CD1c-positive myeloid dendritic cell (primary cell): ENCODE data around the gene ENDOU.

ENCODE experiments used
- DNase-seq: peaks from one replicate; pipeline ENCODE4 v3.0.0-alpha.2; 2016; ENCODE audit errors: extremely low spot score

The ENDOU gene, protein sequence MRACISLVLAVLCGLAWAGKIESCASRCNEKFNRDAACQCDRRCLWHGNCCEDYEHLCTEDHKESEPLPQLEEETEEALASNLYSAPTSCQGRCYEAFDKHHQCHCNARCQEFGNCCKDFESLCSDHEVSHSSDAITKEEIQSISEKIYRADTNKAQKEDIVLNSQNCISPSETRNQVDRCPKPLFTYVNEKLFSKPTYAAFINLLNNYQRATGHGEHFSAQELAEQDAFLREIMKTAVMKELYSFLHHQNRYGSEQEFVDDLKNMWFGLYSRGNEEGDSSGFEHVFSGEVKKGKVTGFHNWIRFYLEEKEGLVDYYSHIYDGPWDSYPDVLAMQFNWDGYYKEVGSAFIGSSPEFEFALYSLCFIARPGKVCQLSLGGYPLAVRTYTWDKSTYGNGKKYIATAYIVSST

GRCh38 chr12:47725091-47725772 lies at the start of gene ENDOU:
TSS of gene ENDOU (minus strand) at chr12:47725490. CDS start at chr12:47725413, 77 bp downstream.
- DNase-seq: no peak

GRCh38 chr12:47774663-47775062 lies 49.4 kb upstream of the ENDOU start:
- DNase-seq: no peak

- DNase-seq: no peak
These were observed 48.7 kb upstream of the ENDOU start for GRCh38 chr12:47773858-47774580.

DNA sequence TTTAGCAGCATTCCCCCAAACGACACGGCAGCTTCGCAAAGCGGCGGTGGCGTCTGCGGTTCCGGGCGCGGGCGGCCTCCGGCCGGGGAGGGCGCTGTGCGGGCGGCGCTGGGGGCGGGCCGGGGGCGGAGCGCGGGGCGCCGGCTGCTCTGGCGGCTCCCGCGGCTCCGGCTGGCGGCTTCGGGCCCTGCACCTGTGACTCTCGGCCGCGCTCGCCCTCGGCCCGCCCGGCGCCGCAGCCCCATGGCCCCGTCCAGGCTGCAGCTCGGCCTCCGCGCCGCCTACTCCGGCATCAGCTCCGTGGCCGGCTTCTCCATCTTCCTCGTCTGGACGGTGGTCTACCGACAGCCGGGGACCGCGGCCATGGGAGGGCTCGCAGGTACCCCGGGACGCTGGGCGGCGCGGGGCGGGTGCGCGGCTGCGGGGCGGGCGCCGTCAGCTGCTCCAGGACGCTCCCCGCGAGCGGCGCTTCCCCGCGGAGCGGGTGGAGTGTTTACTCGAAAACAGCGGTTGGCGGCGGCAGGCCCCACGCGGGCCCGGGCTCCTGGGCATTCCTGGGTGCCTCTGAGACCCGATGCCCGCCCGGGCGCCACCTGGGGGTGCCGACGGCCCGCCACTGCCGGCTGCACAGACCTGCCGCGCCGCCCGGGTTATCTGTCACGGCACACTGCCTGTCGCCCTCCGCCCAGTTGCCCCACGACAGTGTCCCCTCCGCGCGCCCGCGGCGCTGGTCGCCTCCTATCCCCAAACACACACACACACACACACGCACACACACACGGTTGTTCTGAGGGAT lies 48.0 kb upstream of the ENDOU start, which contains the start of gene SLC48A1:
TSS of gene SLC48A1 (plus strand) at position 177 of the 796 bp plus-strand sequence. CDS start at position 244, 67 bp downstream.
- peak; percentile 61 for DNase-seq

DNA sequence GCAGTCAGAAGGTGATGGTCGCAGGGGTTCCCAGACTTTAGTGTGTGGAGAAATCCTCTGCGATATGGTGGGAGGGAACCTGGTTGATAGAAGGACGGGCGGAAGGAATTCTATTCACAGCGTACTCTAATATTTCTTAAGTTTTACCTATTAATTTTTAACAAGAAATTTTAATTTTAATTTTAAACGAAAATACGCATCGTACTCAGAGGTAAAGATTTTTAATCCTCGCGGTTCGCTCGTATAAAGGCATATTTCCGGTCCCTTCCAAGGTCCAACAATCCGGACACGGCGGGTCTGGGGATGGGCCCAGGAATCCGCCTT lies 47.4 kb upstream of the ENDOU start:
- no peak for DNase-seq

DNA sequence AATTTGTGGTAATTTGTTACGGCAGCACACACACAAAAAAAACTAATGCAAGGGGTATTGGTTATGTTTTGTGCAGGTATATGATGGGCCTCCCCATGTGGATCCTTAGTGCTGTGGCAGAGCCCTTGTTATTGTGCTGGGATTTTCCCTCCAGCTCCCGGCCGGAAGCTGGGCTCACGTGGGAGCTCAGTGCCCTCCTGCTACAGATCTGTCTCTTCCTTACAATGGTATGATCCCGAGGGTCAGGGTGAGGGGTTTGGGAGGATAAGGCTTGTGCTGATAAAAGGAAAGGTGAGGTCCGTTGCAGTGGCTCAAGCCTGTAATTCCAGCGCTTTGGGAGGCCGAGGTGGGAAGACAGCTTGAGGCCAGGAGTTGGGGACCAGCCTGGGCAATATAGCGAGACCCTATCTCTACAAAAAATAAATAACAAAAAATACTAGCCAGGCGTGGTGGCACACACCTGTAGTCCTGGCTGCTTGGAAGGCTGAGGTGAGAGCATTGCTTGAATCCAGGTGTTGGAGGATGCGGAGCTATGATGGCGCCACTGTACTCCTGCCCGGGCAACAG lies 46.9 kb upstream of the ENDOU start:
- DNase-seq: no peak

DNA sequence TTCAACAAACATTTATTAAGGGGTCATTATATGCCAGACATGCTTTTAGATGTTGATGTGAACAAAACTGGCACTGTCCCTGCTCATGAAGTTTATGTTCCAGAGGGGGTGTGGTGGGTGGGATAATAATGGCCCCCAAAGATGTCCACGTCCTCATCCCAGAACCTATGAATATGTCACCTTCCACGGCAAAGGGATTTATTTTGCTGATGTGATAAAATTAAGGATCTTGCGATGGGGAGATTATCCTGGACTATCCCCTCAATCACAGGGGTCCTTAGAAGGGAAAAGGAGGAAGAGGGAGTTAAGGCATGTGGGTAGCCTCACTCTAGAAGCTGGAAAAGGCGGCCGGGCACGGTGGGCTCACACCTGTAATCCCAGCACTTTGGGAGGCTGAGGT lies 46.0 kb upstream of the ENDOU start:
- DNase-seq: no peak

DNA sequence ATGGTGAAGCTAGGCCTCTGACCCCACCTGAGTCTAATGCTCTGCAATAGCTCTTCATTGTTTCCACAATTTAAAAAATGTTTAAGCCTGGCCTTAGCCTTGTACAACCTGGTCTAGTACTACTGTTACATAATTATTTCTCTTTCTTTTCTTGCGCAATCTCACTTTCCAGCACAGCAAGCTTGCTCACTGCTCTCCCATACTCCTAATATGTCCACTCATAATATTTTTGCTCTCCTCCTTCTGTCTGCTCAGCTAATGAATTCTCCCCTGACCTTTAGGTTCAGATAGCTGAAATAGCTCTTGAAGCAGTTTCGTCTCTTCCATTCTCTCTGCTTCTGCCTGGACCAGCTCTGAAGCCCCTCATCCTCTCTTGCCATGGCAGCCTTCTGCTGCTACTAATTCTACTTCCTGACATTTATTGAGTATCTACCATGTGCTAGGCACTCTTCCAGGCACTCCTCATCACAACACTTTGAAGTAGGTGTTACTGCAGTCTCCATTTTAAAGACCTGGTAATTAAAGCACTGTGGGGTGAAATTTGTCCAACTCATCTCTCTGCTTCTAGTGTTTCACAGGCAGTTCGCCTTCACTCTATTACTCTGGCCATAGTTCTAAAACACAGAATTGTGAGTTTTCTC lies 44.9 kb upstream of the ENDOU start:
- DNase-seq: peak; percentile 29

GRCh38 chr12:47769234-47770085 lies 44.2 kb upstream of the ENDOU start:
- no peak for DNase-seq

DNA sequence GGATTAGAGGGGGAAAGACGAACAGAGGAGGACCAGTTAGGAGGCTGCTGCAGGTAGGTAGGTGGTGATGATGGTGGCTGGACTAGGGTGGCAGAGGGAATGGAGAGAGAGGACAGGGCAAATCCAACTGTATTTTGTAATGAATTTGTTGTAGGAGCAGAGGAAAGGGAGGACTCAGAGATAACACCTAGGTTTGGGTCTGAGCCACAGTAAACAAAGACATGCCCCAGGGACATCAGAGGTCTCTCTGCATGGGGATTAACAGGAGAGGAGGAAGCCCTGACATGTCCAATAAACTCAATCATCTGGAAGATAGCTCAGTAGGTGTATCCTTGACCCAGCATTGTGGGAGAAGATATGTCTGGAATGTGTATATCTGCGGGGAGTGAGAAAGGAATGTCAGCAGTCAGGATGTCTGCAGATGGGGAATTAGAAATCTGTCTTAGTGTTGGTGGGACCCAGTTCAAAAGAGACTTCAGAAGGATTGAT lies 43.1 kb upstream of the ENDOU start:
- no peak for DNase-seq

- peak; percentile 63 for DNase-seq
These were observed 42.0 kb upstream of the ENDOU start for GRCh38 chr12:47767216-47767724.

DNA sequence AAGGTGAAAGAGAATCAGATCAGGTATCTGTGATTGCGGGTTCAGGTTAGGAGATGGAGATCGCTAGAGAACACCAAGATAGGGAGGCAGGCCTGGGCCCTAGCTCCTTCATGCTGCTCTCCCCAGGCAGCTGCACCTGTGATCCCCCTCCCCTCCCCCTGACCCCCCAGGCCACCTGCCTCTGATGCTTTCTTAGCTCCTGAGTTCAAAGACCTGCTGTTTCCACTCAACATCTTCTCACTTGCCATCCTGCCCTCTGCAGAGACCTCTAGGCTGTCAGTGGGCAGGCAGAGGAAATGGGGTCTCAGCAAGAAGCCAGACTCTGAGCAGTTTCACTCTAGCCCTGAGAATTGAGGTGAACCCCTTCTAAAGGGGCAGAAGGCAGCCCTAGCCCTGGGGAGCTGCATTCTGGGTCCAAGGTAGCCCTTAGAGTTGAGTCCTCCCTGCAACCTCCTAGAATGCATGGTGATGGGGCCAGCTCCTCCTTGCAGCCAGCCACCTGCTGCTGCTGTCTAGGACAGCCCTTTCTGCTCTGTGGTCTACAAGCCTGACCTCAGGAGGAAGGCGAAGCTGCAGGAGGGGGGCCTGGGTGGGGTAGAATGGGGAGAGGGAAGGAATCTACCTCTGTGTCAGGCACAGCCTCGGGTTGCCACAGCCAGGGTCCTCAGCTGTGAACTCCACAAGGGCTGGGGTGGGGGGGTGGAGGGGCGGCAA lies 41.4 kb upstream of the ENDOU start:
- no peak for DNase-seq

GRCh38 chr12:47763481-47764346 lies 38.4 kb upstream of the ENDOU start:
- no peak for DNase-seq

- no peak for DNase-seq
These were observed 37.7 kb upstream of the ENDOU start for GRCh38 chr12:47762850-47763465.

DNA sequence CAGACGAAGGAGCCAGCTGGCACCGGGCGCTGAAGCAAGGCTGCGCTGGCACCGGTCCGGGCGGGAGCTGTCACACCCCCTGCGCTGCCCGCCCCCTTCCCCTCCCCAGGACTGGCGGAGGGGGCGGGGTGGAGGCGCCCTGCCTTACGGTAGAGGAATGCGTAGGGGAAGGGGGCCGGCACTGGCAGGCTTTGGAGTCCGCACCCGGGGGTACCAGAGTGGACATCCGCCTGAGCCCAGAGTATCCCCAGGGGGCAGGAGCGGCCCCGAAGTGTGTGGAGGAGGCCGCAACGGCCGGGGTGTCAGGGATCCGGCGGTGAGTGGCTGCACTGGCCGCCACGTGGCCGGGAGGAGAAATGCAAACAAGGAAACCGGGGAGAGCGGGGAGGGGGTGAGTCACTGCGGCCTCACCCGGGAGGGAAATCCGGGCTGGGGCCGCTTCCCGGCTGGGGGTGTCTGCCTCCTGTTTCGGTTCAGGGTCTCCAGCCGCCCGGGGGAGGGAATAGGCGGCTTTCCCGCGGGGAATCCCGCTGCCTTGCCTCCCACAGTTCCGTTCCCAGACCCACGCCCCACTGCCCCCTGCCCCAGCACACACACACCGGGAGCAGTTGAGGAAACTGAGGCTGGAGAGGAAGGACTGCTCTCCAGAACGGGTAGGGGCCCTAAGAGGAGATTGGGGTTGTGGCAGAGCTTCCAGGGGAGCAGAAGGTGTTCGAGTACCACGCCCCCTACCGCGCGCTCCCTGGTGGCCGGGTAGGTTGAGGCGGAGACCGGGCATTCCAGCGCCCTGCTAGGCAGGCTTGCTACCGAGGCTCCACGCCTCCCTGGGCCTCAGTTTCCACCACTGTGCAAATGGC lies 33.8 kb upstream of the ENDOU start, which contains the start of gene RAPGEF3:
TSS of gene RAPGEF3 (minus strand) at position 47 of the 857 bp plus-strand sequence. CDS start 324 bp downstream, outside the sequence.
- peak; percentile 88 for DNase-seq

- no peak for DNase-seq
These were observed 33.2 kb upstream of the ENDOU start for GRCh38 chr12:47758584-47758833.
